Stomach smooth muscle (tissue), 2 donors: Measurements from ENCODE around the gene CYSLTR2.

Source experiments
- H3K27ac ChIP-seq: one replicate; pipeline ENCODE4 v1.7.0; 2013; ENCODE audit warnings: mild to moderate bottlenecking, low read length, inconsistent platforms
- H3K27me3 ChIP-seq, 2 donors: one replicate each; pipeline ENCODE4 v1.7.0; 2013; ENCODE audit warnings: low read length in 2 of 2; ENCODE audit not compliant: insufficient read depth in 2 of 2, control insufficient read depth in 1 of 2
- H3K36me3 ChIP-seq, 2 donors: one replicate each; pipeline ENCODE4 v1.7.0; 2013; ENCODE audit warnings: low read length in 2 of 2; ENCODE audit not compliant: control insufficient read depth in 2 of 2, insufficient read depth in 2 of 2
- H3K4me1 ChIP-seq: one replicate; pipeline ENCODE4 v1.7.0; 2013; ENCODE audit warnings: low read length; ENCODE audit not compliant: control insufficient read depth, insufficient read depth
- H3K4me3 ChIP-seq, 2 donors: one replicate each; pipeline ENCODE4 v1.7.0; 2013; ENCODE audit warnings: low read length in 2 of 2
- H3K9ac ChIP-seq, 2 donors: one replicate each; pipeline ENCODE4 v1.7.0; 2013; ENCODE audit warnings: low read length in 2 of 2, mild to moderate bottlenecking in 1 of 2
- H3K9me3 ChIP-seq, 2 donors: one replicate each; pipeline ENCODE4 v1.7.0; 2013; ENCODE audit warnings: low read length in 2 of 2; ENCODE audit not compliant: control insufficient read depth in 2 of 2
- donor health status: healthy.
- donor health status: Pancreatic carcinoma.

Gene CYSLTR2

GRCh38 chr13:48630291-48630690 is 23.4 kb upstream of the CYSLTR2 start:
- Histone ChIP-seq H3K36me3 (no peaks in the 10 kb centered on the region), H3K27me3 (no peaks in the 10 kb centered on the region), H3K27ac (no peak overlapping the region), H3K9ac (no peak overlapping the region), H3K9me3 (peaks cover 0 to 3% of the 10 kb centered on the region in 2 donors), H3K4me1 (peaks cover 2% of the 10 kb centered on the region), H3K4me3 (no peak overlapping the region)

DNA sequence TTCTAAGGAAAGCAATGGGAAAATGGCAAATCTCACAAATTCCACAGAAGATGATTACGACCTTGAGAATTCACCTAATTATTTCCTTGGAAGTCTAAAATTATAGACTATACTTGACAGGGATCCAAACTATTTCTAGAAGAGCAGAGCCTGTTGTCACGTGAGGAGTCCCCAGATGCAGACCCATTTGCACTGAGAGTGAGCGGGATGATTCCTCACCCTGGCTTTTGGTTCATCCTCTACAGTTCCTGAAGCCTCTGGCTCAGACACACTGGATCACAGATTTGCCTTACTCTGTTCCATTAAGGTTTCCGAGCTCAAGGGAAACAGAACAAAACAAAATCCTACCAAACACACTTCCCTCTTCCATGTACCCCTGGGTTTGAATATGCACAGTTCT is 23.0 kb upstream of the CYSLTR2 start:
- no peaks in the 10 kb centered on the region for H3K36me3 ChIP-seq
- H3K9ac ChIP-seq, result no peak overlapping the region
- no peak overlapping the region for H3K4me3 ChIP-seq
- peaks cover 0 to 3% of the 10 kb centered on the region in 2 donors for H3K9me3 ChIP-seq
- no peaks in the 10 kb centered on the region for H3K27me3 ChIP-seq
- H3K4me1 ChIP-seq, result peaks cover 2% of the 10 kb centered on the region
- H3K27ac ChIP-seq, result no peak overlapping the region

- Histone ChIP-seq H3K4me1 (peaks cover 2% of the 10 kb centered on the region), H3K27ac (no peak overlapping the region), H3K9me3 (peaks cover 6 to 7% of the 10 kb centered on the region in 2 donors), H3K4me3 (no peak overlapping the region), H3K9ac (no peak overlapping the region), H3K27me3 (no peaks in the 10 kb centered on the region), H3K36me3 (no peaks in the 10 kb centered on the region)
These were observed 22.3 kb upstream of the CYSLTR2 start for GRCh38 chr13:48631441-48631840.

DNA sequence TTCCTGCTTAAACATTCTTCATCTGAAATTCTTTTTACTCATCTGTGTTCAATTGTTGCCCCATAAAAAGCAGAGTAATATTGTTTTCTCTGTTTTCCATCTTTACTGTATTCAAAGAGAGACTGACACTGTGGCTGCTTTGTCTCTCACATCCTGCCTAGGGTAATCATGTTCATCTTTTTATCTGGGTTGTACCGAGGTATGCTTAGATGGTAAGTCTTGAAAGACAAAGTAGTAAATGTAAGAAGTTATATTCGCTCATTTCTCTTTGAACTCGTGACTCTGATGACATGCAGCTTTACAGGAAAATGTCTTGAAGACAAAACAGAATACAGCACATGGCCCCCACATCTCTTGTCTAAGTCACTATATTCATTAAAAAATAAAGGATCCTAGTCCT is 20.0 kb upstream of the CYSLTR2 start:
- H3K9me3 ChIP-seq, result peaks cover 9 to 12% of the 10 kb centered on the region in 2 donors
- no peaks in the 10 kb centered on the region for H3K27me3 ChIP-seq
- H3K36me3 ChIP-seq, result no peaks in the 10 kb centered on the region
- H3K4me3 ChIP-seq, result no peak overlapping the region
- H3K9ac ChIP-seq, result no peak overlapping the region
- H3K27ac ChIP-seq, result no peak overlapping the region
- peaks cover 2% of the 10 kb centered on the region for H3K4me1 ChIP-seq

GRCh38 chr13:48634636-48635035 is 19.1 kb upstream of the CYSLTR2 start:
- H3K27me3 ChIP-seq, result no peaks in the 10 kb centered on the region
- H3K9me3 ChIP-seq, result peaks cover 9 to 12% of the 10 kb centered on the region in 2 donors
- H3K9ac ChIP-seq, result no peak overlapping the region
- peaks cover 2% of the 10 kb centered on the region for H3K4me1 ChIP-seq
- no peak overlapping the region for H3K4me3 ChIP-seq
- no peaks in the 10 kb centered on the region for H3K36me3 ChIP-seq
- no peak overlapping the region for H3K27ac ChIP-seq

GRCh38 chr13:48635478-48635877 is 18.3 kb upstream of the CYSLTR2 start:
- Histone ChIP-seq H3K27ac (no peak overlapping the region), H3K9ac (no peak overlapping the region), H3K27me3 (no peaks in the 10 kb centered on the region), H3K4me1 (peaks cover 2% of the 10 kb centered on the region), H3K9me3 (peaks cover 9 to 12% of the 10 kb centered on the region in 2 donors), H3K36me3 (no peaks in the 10 kb centered on the region), H3K4me3 (no peak overlapping the region)

GRCh38 chr13:48636550-48636949 is 17.2 kb upstream of the CYSLTR2 start:
- Histone ChIP-seq H3K27ac (no peak overlapping the region), H3K9me3 (peaks cover 9 to 12% of the 10 kb centered on the region in 2 donors), H3K9ac (no peak overlapping the region), H3K4me3 (no peak overlapping the region), H3K27me3 (no peaks in the 10 kb centered on the region), H3K4me1 (no peaks in the 10 kb centered on the region), H3K36me3 (no peaks in the 10 kb centered on the region)

- H3K27me3 ChIP-seq, result no peaks in the 10 kb centered on the region
- no peaks in the 10 kb centered on the region for H3K36me3 ChIP-seq
- no peak overlapping the region for H3K27ac ChIP-seq
- H3K9me3 ChIP-seq, result peaks cover 9 to 12% of the 10 kb centered on the region in 2 donors
- no peak overlapping the region for H3K4me3 ChIP-seq
- no peaks in the 10 kb centered on the region for H3K4me1 ChIP-seq
- no peak overlapping the region for H3K9ac ChIP-seq
These were observed 16.1 kb upstream of the CYSLTR2 start for GRCh38 chr13:48637601-48638000.

GRCh38 chr13:48640767-48641166 is 13.0 kb upstream of the CYSLTR2 start:
- Histone ChIP-seq H3K9me3 (peaks cover 6 to 12% of the 10 kb centered on the region in 2 donors), H3K9ac (no peak overlapping the region), H3K36me3 (no peaks in the 10 kb centered on the region), H3K4me1 (no peaks in the 10 kb centered on the region), H3K27me3 (no peaks in the 10 kb centered on the region), H3K4me3 (no peak overlapping the region), H3K27ac (no peak overlapping the region)

GRCh38 chr13:48641404-48641803 is 12.3 kb upstream of the CYSLTR2 start:
- Histone ChIP-seq H3K9me3 (peaks cover 2 to 7% of the 10 kb centered on the region in 2 donors), H3K36me3 (no peaks in the 10 kb centered on the region), H3K27ac (no peak overlapping the region)

DNA sequence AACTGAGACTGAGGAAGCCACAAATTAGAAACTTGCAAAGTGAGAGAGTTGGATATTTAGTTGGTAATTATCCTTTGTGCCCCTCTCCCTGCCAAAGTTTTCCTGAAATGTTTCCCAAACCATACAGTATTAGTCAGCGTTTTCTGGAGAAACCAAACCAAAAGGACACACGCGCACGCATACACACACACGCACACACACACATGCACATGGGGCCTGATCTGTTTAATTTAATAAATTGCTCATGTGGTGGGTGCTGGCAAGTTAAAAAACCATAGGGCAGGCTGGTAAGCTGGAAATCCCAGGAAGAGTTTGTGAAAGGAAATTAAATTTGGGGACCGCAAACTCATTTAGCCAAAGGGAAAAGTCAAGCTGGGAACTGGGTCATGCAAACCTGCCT is 11.7 kb upstream of the CYSLTR2 start:
- no peak overlapping the region for H3K27ac ChIP-seq
- no peaks in the 10 kb centered on the region for H3K36me3 ChIP-seq
- H3K4me3 ChIP-seq, result no peak overlapping the region
- H3K9me3 ChIP-seq, result peaks cover 0 to 4% of the 10 kb centered on the region in 2 donors
- no peaks in the 10 kb centered on the region for H3K27me3 ChIP-seq
- no peaks in the 10 kb centered on the region for H3K4me1 ChIP-seq
- H3K9ac ChIP-seq, result no peak overlapping the region

More at GRCh38 chr13:48641404-48641803, 12.3 kb upstream of the CYSLTR2 start:
- Histone ChIP-seq H3K9ac (no peak overlapping the region), H3K4me1 (no peaks in the 10 kb centered on the region), H3K27me3 (no peaks in the 10 kb centered on the region), H3K4me3 (no peak overlapping the region)
